GM18511 (cell line): Measurements from ENCODE around the gene F2RL3.
"Not testable (repeated sequence)": the region's sequence is repeated elsewhere in the genome, so short reads cannot be mapped to it uniquely, and the experiment has no call there.

Source experiments
- ATAC-seq: cut with Tn5 transposase; IDR thresholded peaks from one replicate; pipeline ENCODE4 v1.9.1; 2021; ENCODE audit warnings: mild to moderate bottlenecking, moderate library complexity; ENCODE audit not compliant: unreplicated experiment

The F2RL3 gene

DNA sequence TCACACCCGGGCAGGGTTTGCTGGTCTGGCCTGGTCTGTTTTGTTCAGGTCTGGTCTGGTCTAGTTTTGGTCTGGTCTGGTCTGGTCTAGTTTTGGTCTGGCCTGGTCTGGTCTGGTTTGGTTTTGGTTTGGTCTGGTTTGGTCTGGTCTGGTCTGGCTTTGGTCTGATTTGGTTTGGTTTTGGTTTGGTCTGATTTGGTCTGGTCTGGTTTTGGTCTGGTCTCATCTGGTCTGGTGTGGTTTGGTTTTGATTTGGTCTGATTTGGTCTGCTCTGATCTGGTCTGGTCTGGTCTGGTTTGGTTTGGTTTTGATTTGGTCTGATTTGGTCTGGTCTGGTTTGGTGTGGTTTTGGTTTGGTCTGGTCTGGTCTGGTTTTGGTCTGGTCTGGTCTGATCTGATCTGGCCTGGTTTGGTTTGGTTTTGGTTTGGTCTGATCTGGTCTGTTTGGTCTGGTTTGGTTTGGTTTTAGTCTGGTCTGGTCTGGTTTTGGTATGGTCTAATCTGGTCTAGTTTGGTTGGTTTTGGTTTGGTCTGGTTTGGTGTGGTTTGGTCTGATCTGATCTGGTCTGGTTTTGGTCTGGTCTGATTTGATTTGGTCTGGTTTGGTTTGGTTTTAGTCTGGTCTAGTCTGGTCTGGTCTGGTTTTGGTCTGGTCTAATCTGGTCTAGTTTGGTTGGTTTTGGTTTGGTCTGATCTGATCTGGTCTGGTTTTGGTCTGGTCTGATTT lies 14.4 kb upstream of the F2RL3 start:
- no peak for ATAC-seq

GRCh38 chr19:16874978-16875299 lies 13.9 kb upstream of the F2RL3 start:
- ATAC-seq, result not testable (repeated sequence)

DNA sequence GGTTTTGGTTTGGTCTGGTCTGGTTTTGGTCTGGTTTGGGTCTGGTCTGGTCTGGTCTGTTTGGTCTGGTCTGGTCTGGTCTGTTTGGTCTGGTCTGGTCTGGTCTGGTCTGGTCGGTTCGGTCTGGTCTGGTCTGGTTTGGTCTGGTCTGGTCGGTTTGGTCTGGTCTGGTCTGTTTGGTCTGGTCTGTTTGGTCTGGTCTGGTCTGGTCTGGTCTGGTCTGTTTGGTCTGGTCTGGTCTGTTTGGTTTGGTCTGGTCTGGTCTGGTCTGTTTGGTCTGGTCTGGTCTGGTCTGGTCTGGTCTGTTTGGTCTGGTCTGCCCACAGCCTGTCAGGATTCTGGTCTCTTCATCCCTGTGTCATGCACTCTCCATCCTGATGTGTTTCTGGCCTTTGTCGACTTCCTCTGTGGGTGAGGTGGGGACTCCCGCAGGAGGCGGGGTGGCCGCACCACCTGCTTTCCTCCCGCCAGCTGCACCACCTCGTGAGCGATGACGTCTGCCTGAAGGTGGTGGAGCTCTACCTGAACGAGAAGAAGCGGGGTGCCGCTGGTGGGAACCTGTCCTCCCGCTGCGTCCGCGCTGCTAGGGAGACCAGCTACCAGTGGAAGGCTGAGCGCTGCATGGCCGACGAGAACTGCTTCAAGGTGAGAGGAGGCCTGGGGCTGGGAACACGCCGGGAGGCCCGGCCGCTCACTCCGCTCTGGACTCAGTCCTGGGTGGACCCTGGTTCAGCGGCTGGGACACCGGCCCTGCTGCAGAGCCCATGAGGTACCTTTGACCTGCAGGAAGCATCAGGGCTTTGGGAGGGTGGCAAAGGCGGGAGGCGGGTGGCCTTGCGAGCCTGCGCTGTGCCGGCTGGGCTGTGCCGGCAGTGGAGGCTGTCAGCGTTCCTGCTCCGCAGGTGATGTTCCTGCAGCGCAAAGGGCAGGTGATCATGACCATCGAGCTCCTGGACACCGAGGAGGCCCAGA lies 12.9 kb upstream of the F2RL3 start:
- ATAC-seq, result no peak

GRCh38 chr19:16876904-16877361 lies 11.9 kb upstream of the F2RL3 start:
- ATAC-seq, result no peak

DNA sequence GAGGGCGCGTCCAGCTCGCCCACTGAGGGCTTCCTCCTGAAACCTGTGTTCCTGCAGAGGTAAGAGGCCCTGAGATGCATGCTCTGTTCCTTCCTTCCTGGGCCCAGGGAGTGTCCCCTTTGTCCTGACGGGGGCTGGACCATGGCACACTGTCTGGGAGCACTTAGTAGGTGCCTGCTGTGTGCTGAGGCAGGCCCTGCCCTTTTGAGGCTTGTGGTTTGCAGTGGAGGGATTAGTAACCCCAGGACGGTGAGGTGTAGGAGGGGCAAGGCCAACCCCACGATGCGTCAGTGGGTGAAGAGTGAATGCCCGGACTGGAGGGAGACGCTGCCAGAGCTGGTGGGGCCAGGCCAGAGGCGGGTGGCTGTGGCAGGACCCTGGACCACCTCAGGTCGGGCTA lies 11.2 kb upstream of the F2RL3 start:
- ATAC-seq, result no peak

- no peak for ATAC-seq
Observed at GRCh38 chr19:16878181-16878965, 10.4 kb upstream of the F2RL3 start.

- ATAC-seq, result no peak
Observed at GRCh38 chr19:16880884-16881554, 7.8 kb upstream of the F2RL3 start.

- no peak for ATAC-seq
Observed at GRCh38 chr19:16882146-16882545, 6.7 kb upstream of the F2RL3 start.

GRCh38 chr19:16883522-16883921 lies 5.3 kb upstream of the F2RL3 start:
- no peak for ATAC-seq

DNA sequence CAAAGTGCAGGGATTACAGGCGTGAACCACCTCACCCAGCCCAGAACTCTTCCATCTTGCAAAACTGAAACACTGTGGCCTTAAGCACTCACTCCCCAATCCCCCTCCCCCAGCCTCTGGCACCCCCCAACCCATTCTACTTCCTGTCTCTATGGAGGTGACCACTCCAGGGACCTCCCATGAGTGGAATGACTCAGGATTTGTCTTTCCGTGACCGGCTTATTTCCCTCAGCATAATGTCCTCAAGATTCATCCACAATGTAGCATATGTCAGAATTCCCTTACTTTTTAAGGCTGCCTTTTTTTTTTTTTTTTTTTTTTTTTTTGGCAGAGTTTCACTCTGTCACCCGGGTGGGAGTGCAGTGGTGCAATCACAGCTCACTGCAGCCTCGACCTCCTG lies 3.6 kb upstream of the F2RL3 start:
- ATAC-seq, result no peak

DNA sequence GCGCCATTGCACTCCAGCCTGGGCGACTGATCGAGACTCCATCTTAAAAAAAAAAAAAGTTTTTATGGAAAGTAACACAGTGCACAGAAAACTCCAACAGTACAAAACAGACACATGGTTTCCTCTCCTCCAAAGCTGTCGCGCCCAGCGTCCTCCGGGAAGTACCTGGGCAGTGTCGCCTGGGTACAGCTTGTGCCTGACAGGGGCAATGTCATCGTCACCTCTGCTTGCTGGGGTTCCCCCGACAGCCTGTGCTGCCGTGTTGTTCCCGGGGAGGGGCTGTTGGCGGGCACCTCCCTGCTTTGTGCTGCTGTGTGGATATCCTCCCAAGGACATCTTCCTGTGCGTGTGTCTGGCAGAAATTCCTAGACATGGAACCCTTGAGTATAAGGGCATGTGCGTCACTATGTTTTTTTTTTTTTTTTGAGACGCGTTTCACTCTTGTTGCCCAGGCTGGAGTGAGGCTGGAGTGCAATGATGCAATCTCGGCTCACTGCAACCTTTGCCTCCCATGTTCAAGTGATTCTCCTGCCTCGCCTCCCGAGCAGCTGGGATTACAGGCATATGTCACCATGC lies 2.4 kb upstream of the F2RL3 start:
- ATAC-seq, result no peak

DNA sequence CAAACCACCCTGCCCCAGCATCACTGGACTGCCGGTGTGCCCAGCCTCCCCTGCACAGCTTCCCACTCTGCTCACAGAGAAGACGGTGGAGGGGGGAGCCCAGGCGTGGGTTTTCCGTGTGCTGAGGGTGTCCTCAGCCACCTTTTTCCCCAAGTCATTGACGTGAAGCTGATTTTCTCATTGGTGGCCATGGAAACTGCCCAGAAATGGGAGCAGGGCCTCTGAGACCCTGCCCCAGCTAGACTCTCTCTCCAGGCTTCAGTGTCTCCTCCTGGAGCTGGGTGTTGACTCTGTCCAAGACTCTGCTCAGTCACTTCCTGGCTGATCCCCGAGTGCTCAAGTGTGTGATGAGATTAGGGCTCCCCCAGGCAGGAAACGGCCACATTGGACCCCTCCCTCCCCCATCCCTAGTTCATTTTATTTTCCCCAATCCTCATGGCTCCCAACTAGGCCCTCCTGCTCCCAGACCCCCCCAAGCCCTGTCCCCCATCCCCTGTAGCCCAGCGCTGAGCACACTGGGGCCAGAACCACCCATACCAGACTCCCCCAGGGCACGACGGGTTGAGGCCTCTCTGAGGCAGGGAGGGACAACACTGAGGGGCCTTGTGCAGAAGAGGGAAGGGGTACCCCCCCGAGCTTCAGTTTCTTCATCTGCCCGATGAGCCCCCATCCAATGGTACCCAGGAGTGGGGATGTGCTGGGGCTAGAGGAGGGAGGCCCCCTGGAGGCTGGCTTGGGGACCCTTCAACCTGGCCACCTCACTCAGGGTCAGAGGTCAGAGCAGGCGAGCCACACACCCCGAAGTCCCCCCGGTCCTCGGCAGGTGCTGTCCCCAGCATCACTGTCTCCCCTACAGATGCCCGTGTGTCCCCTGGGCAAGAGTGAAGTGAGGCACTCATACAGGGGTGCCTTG lies 1.2 kb upstream of the F2RL3 start:
- no peak for ATAC-seq

GRCh38 chr19:16889366-16889882 lies 625 bp downstream of the F2RL3 start:
- ATAC-seq, result no peak

- no peak for ATAC-seq
Observed at GRCh38 chr19:16889883-16890460, 1.2 kb downstream of the F2RL3 start.

GRCh38 chr19:16890461-16891184 lies 1.8 kb downstream of the F2RL3 start:
- ATAC-seq, result no peak

DNA sequence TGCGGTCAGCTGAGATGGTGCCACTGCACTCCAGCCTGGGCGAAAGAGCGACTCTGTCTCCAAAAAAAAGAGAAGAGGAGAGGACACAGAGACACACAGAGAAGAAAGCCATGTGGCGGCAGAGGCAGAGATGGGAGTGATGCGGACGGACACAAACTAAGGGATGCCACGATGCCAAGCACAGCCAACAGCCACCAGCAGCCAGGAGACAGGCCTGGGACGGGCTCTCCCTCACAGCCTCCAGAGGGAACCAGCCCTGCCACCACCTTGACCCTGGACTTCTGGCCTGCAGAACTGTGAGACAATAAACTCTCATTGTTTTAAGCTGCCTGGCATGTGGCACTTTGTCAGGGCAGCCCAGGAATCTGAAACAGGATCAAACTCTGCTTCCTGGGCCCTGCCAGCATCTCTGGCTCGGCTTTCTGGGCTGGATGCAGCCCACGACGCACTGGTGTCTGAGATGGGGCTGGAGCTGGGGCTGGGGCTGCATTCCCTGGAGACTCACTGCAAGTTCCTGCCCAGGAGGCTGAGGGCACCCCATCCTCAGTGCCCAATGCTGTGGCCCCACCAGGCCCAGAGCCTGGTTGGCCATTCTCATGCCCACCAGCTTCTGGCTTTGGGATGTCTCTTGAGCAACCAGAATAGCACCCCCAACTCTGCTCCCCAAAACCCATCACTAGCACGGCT lies 3.0 kb downstream of the F2RL3 start:
- no peak for ATAC-seq

GRCh38 chr19:16892436-16892835 lies 3.6 kb downstream of the F2RL3 start:
- no peak for ATAC-seq
